GM21526 (cell line): Measurements from ENCODE around the gene CELF5.
A peak's percentile ranks its signal among the peaks of the same experiment; 100 is the strongest.

ENCODE experiments used
- ATAC-seq: cut with Tn5 transposase; IDR thresholded peaks from one replicate; pipeline ENCODE4 v1.9.1; 2021; ENCODE audit warnings: moderate library complexity; ENCODE audit not compliant: unreplicated experiment, low FRiP score

CELF5 gene

DNA sequence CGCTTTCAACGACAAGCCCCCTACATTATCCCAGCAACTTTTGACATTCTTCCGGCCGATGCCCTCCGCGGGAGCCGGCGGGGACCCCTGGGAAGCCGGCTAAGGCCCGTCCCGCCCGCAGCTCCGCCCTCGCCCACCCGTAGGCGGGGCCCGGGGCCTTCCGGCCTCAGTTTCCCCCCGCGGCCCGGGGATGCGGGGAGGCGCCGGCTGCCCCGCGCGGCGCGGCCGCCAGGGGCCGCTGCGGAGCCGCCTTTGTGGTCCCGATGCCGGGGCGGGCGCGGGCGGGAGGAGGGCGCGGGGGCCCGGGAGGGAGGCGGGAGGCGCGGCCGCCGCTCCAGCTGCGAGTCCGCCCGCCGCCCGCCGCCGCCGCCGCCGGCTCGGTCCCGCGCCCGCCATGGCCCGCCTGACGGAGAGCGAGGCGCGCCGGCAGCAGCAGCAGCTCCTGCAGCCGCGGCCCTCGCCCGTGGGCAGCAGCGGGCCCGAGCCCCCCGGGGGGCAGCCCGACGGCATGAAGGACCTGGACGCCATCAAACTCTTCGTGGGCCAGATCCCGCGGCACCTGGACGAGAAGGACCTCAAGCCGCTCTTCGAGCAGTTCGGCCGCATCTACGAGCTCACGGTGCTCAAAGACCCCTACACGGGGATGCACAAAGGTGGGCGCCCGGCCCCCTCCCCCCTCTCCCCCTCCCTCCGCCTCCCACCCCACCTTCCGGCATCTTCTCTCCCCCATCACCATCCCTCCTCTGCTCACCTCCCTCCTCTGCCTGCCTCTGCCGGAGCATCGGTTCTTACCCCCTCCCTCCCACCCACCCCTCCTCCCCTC, at the start of gene CELF5:
Gene CELF5 (plus strand): TSS at position 316 of the 823 bp plus-strand sequence. CDS start 79 bp downstream, at position 395.
- ATAC-seq = no peak

DNA sequence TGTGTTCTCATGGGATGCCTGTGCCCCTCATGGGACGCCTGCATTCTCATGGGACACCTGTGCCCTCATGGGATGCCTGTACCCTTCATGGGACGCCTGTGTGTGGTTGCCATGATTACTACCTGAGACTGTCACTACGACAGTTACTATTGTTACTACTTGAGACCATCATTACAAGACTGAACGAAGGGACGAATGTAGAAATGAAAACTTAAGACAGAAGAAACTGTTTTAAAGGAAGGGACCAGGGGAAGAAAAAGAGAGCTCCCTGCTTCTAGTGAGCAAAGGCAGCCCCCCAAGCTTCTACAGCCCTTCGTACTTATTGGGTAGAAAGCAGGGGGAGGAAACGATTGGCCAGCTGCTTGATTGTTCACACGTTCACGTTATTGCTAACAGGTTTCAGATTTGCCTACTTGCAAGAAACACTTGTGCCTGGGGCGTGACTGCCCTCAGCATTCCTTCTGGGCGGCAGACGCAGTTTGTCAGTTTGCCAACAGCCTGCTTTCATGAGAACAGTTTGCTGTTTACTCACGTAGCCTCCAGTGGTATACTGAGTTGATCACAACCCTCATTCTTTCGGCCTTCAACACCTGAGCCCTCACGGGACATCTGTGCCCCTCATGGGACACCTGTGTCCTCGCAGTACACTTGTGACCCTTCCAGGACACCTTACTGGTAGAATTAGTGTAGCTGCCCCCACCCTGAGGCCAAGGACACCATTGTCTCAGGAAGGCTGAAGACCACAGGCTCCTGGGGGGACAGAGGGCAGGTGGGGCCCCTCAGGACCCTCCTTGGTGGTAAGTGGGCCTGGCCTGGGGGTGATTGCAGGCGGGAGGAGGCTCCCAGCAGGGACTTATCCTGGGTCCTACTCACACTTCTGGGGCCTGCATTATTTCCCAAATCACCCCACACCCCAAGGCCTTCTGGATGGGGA, 48.4 kb upstream of the CELF5 start:
- ATAC-seq = no peak

DNA sequence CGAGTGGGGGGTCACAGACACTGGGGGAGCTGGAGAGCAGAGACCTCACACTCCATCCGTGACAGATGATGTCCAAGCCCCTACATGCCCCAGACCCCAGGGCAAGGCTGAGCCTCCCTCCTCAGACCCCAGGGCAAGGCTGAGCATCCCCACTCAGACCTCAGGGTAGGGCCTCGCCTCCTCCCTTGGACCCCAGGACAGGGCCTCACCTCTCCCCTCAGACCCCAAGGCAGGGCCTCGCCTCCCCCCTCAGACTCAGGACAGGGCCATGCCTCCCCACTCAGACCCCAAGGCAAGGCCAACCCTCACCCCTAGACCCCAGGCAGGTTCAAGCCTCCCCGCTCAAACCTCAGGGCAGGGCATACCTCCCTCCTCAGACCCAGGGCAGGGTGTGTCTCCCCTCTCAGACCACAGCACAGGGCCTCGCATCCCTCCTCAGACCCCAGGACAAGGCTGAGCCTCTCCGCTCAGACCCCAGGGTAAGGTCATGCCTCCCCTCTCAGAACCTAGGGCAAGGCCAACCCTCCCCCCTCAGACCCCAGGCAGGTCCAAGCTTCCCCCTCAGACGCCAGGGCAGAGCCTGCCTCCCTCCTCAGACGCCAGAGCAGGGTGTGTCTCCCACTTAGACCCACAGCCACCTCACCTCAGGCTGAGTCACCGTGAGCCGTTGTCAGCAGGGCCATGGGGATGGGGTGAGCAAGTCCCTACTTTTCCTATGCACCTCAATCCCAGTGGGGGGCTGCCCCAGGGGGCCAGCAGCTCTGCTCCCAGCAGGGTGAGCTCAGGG, 47.6 kb upstream of the CELF5 start:
- ATAC-seq = no peak

DNA sequence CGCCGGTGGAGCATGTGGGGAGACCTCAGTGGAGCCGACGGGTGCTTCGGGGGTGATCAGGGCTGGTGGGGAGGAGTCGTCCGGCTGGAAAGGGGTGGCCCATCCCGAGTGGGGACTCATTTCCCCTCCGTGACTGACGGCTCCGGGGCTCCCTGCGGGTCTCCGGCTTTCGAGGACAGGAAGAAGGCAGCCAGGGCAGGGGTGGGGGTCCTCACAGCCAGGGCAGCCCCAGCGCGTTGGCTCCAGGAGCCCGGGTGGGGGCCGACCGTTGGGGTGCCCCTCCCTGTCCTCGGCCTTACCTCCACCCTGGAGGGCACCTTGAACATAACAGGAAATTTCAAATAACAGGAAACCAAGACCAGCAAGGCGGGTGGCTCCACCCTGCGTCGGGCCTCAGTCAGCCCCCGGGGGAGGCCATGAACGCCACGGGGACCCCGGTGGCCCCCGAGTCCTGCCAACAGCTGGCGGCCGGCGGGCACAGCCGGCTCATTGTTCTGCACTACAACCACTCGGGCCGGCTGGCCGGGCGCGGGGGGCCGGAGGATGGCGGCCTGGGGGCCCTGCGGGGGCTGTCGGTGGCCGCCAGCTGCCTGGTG, 46.0 kb upstream of the CELF5 start, which contains the start of gene S1PR4:
Gene S1PR4 (plus strand): TSS at position 393 of the 596 bp plus-strand sequence. CDS start 24 bp downstream, at position 417.
- ATAC-seq = no peak

DNA sequence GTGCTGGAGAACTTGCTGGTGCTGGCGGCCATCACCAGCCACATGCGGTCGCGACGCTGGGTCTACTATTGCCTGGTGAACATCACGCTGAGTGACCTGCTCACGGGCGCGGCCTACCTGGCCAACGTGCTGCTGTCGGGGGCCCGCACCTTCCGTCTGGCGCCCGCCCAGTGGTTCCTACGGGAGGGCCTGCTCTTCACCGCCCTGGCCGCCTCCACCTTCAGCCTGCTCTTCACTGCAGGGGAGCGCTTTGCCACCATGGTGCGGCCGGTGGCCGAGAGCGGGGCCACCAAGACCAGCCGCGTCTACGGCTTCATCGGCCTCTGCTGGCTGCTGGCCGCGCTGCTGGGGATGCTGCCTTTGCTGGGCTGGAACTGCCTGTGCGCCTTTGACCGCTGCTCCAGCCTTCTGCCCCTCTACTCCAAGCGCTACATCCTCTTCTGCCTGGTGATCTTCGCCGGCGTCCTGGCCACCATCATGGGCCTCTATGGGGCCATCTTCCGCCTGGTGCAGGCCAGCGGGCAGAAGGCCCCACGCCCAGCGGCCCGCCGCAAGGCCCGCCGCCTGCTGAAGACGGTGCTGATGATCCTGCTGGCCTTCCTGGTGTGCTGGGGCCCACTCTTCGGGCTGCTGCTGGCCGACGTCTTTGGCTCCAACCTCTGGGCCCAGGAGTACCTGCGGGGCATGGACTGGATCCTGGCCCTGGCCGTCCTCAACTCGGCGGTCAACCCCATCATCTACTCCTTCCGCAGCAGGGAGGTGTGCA, 45.3 kb upstream of the CELF5 start:
- no peak for ATAC-seq

DNA sequence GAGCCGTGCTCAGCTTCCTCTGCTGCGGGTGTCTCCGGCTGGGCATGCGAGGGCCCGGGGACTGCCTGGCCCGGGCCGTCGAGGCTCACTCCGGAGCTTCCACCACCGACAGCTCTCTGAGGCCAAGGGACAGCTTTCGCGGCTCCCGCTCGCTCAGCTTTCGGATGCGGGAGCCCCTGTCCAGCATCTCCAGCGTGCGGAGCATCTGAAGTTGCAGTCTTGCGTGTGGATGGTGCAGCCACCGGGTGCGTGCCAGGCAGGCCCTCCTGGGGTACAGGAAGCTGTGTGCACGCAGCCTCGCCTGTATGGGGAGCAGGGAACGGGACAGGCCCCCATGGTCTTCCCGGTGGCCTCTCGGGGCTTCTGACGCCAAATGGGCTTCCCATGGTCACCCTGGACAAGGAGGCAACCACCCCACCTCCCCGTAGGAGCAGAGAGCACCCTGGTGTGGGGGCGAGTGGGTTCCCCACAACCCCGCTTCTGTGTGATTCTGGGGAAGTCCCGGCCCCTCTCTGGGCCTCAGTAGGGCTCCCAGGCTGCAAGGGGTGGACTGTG, 44.6 kb upstream of the CELF5 start:
- ATAC-seq = no peak

DNA sequence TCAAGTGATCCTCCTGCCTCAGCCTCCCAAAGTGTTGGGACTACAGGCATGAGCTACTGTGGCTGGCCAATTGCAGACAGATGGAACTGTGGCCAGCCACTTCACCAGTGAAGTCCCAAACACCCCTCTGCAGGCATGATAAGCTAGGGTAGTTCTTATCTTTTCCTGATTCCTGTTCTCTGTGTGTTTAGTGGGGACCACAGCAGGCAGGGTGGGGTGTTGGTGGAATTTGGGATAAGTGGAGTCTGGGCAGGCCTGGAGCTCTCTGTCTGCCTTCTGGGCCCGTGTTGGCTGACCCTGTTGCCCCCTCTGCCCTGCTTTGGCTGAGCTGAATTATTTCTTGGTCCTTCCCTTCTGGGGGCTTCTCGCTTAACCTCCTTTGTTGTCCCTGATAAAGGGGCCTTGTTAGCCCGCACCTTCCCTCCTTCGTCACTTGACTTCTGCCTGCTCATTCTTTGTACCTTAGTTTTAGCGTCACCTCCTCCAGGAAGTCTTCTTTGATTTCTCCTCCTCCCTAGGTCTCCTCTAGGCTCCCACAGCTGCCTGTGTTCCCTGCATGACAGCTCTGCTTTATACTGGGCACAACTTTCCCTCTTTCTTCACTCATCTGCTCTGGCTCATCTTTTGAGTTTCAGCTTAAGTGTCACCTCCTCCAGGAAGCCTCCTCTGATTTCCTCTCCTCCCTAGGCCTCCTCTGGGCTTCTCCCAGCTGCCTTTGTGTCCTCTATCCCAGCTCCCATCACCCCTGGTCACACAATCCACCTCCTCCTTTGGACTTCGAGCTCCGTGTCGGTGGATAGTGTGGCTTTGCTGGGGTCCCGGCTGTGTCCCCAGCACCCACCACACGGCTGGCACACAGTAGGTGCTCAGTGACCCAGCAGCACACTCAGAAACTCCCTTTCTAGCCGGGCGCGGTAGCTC, 40.5 kb upstream of the CELF5 start:
- no peak for ATAC-seq

DNA sequence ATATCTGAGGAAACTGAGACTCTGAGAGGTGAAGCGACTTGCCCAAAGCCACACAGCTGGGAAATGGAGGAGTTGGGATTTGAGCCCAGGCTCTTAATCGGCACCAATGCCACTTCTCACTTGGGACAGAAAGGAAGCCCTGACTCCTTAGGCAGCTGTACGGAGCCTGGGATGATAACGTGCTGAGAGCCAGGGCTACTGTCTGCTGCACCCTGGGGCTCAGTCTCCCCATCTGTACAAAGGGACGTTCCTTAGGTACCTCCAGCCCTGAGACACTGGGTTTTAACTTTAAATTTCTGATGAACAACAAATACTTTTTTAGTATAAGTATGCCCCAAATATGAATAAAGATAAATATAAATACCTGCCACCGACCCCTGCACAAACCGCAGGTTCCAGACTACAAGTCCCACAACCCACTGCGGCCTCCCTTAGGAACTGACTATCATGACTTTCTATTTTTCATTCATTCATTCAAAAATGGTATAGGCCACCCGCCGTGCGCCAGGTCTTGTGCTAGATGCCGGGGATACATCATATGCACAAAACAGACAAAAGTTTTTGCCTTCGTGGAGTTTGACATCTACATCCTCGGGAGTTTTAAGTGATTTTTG, 39.5 kb upstream of the CELF5 start:
- ATAC-seq = peak; percentile 24

DNA sequence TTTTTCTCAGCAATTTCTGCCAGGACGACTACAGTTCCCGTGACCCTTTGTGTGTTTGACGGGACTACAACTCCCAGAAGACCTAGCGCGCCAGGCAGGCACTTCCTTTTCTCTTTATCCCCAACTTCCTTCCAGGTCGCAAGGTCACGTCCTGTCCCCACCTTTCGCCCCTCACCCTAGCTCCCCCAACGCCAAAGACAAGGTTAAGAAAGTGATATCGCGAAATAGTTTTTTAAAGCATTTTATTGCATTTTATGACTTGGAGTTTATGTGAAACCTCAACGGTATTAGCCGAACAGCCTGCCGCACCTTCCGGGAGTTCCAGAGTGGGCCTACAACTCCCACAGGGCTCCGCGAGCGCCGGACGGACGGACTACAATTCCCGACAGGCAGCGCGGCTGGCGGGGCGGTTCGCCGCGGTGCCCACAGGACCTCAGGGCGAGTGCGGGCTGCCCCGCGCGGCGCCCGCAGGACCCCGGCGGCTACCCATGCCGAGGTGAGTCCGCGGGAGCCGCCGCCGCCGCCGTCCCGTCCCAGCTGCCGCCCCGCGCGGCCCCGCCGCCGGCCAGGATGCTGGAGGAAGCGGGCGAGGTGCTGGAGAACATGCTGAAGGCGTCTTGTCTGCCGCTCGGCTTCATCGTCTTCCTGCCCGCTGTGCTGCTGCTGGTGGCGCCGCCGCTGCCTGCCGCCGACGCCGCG, 38.9 kb upstream of the CELF5 start, which contains the start of gene NCLN:
Gene NCLN (plus strand): TSS at position 470 of the 699 bp plus-strand sequence. CDS start 101 bp downstream, at position 571.
- peak; percentile 58 for ATAC-seq

DNA sequence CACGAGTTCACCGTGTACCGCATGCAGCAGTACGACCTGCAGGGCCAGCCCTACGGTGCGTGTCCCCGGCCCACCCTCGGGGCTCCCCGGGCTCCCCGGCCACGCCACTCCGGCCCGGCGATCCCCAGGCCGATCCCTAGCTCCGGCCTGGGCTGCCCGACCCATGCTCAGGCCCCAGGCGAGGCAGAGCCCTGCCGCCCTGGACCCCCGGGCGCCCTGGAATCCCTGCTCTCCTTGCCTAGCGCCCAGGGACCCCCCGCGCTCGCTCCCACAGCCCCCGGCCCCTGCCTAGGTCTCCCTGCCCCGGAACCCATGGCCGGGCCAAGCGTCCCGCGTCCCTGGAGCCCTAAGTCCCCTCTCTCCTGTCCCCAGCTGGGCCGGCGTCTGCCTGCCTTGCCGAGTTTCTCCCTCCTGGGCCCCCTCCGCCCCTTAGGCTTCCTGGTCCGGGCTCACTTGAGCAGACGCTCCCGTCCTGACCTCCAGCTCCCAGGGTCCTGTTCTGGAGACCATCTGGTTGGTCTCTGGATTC, 38.2 kb upstream of the CELF5 start:
- ATAC-seq = no peak

DNA sequence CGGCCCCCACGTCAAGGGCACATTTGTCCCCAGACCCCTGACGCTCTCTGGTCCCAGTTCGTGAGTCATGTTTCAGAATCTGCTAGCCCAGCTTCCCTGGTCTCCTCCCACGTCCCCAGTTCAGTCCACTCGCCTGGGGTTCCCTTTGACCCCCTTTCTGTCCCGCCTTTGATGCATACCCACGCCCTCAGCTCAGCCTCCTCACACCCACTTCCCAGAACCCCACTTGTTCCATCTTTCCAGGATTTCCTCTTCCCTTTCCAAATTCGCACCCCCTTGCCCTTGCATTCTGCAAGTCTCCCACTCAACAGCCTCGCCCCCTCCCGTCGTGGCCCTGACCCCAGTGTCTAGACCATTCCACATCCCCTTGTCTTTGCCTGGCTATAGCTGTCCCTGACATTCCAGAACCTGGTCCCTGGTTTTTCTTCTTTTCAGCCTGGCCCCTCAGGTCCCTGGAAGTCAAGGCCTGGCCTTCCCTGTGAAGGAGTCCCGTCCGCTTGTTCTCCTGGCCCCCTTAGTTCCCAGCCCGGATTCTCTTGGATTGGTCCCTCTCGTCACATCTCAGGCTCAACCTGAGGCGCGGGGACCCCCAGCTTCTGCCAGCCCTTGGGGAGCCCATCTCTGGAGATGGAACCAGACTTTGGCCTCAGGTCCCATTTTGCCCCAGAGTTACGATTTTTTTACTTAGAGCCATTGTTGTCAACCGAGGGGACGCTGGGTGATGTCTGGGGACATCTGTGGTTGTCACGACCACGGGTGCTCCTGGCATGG, 37.4 kb upstream of the CELF5 start:
- no peak for ATAC-seq

DNA sequence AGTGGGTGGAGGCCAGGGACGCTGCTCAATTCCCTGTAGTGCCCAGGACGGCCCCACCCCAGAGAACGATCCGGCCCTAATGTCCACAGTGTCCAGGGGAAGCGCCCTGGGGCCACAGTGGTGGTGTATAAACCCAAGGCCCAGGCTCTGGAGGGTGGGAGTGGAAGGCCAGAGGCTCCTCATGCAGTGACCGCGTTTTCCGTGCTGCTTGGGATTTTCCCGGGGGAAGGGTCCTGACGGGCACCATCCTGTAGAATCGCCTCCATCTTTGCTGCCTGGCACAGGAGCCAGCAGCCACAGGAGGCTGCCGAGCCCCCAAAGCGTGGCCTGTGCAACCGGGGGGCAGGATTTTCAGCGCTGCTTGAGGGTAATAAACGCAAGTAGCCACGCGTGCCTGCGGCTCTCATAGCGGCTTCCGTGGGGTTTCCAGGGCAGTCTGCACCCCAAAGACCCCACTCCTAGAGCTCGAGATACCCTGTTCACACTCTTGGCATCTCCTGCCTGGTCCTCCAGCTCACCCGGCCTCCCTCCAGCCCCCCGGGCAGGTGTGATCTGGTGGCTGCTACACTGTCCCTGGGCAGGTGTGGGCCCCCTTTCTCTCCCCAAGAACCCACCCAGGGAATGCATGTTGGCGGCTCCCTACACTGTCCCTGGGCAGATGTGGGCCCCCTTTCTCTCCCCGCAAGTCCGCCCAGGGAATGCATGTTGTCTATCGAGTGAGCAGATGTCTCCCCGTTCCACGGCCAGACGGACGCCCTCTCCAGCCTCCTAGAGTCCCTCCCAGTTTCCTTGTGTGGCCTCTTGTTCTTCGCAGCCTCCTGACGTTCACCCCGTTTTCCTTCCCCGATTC, 36.6 kb upstream of the CELF5 start:
- no peak for ATAC-seq

DNA sequence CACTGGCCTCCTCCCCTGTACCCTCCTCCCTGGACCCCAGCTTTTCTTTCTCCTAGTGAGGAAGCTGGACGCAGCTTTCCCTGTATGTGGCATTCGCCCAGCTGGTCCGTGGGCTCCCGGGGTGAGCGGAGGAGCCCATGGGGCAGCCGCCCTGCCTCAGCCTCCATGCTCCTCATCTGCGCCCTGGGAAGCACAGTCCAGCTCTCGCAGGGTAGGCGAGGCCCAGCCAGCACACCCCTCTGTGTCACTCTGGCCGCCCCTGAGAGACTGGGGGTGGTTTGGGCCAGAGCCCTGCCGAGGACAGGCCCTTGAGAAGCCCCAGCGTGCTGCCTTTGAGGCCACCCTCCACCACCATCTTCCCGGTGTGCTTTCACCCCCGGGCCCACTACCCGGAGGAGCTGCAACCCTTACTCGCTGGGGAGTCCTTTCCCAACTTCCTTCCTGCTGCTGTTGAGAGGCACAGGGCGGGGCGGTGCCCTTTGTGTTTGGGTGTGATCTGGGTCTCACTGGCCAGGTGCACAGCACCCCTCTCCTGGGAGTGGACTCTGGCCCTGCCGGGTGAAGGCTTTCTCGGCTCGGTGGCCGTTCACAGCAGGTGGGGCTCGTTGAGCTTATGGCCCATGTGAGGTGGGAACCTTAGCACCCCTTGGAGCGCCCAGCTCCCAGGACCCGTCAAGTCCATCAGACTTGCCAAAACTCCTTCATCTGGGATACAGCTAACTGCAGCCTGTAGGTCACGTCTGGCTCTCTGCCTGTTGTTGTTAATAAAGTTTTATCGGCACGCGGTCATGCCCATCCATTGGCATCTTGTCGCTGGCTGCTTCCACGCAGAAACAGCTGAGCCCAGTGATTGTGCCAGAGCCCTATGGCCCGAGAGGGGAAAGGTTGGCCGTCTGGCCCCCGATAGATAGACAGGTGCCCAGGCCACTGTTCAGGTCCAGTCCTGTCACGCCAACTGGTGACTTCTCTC, 35.5 kb upstream of the CELF5 start:
- no peak for ATAC-seq
